HG03469 (cell line): ENCODE data around the gene SLC25A17.
"Not testable (repeated sequence)": the region's sequence is repeated elsewhere in the genome, so short reads cannot be mapped to it uniquely, and the experiment has no call there.

Experiments
- ATAC-seq: cut with Tn5 transposase; IDR thresholded peaks from one replicate; pipeline ENCODE4 v1.9.1; 2021; ENCODE audit warnings: mild to moderate bottlenecking, moderate library complexity, moderate number of reproducible peaks; ENCODE audit not compliant: unreplicated experiment

Gene SLC25A17

GRCh38 chr22:40819599-40820140, 524 bp upstream of the SLC25A17 start:
- ATAC-seq: no peak

GRCh38 chr22:40818192-40818746, 877 bp downstream of the SLC25A17 start:
- ATAC-seq: no peak

GRCh38 chr22:40817737-40818136, 1.4 kb downstream of the SLC25A17 start:
- ATAC-seq: no peak

GRCh38 chr22:40813912-40814315, 5.2 kb downstream of the SLC25A17 start:
- no peak for ATAC-seq

- ATAC-seq: no peak
Observed at GRCh38 chr22:40808018-40808841, 10.9 kb downstream of the SLC25A17 start.

GRCh38 chr22:40806711-40807110, 12.4 kb downstream of the SLC25A17 start:
- no peak for ATAC-seq

- no peak for ATAC-seq
Observed at GRCh38 chr22:40805699-40806203, 13.4 kb downstream of the SLC25A17 start.

- ATAC-seq: no peak
Observed at GRCh38 chr22:40805239-40805638, 13.9 kb downstream of the SLC25A17 start.

GRCh38 chr22:40803321-40803720, 15.8 kb downstream of the SLC25A17 start:
- no peak for ATAC-seq

- no peak for ATAC-seq
Observed at GRCh38 chr22:40799008-40799407, 20.1 kb downstream of the SLC25A17 start.

GRCh38 chr22:40797427-40797826, 21.7 kb downstream of the SLC25A17 start:
- ATAC-seq: no peak

- no peak for ATAC-seq
Observed at GRCh38 chr22:40792451-40792850, 26.7 kb downstream of the SLC25A17 start.

- ATAC-seq: no peak
Observed at GRCh38 chr22:40791241-40791640, 27.9 kb downstream of the SLC25A17 start.

- no peak for ATAC-seq
Observed at GRCh38 chr22:40789131-40789530, 30.0 kb downstream of the SLC25A17 start.

- ATAC-seq: no peak
Observed at GRCh38 chr22:40782521-40782920, 36.6 kb downstream of the SLC25A17 start.

- ATAC-seq: not testable (repeated sequence)
Observed at GRCh38 chr22:40781749-40782148, 37.4 kb downstream of the SLC25A17 start.

GRCh38 chr22:40769761-40770160, 49.4 kb downstream of the SLC25A17 start:
- ATAC-seq: no peak

GRCh38 chr22:40768206-40768605, 50.9 kb downstream of the SLC25A17 start:
- no peak for ATAC-seq

- ATAC-seq: no peak
Observed at GRCh38 chr22:40766956-40767355, 52.2 kb downstream of the SLC25A17 start.

- no peak for ATAC-seq
Observed at GRCh38 chr22:40764763-40765441, 54.2 kb downstream of the SLC25A17 start.

- ATAC-seq: no peak
Observed at GRCh38 chr22:40759294-40759840, 59.8 kb downstream of the SLC25A17 start.
